SK-N-DZ (cell line): Measurements from ENCODE around the gene ITGAX.
A peak's percentile ranks its signal among the peaks of the same experiment; 100 is the strongest.

Source experiments
- DNase-seq: peaks from one replicate; pipeline ENCODE4 v3.0.0-alpha.2; 2015; ENCODE audit warnings: low spot score

The ITGAX gene

GRCh38 chr16:31373235-31373634 lies 18.3 kb downstream of the ITGAX start:
- DNase-seq, result no peak

DNA sequence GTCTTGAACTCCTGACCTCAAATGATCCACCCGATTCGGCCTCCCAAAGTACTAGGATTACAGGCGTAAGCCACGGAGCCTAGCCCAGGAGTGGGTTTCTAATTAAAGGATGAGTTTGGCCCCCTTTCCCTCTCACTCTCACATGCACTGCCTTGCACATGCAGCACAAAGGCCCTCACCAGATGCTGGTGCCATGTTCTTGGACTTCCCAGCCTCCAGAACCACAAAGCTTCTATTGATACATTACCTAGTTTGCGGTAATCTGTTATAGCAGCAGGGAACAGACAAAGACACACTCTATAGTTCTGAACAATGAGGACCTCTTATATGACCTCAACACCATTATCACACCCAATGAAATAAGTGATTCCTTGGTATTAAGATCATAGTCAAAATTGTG lies 20.3 kb downstream of the ITGAX start:
- DNase-seq, result no peak

GRCh38 chr16:31376705-31377104 lies 21.7 kb downstream of the ITGAX start:
- DNase-seq, result no peak

GRCh38 chr16:31377210-31377903 lies 22.4 kb downstream of the ITGAX start:
- DNase-seq, result no peak

DNA sequence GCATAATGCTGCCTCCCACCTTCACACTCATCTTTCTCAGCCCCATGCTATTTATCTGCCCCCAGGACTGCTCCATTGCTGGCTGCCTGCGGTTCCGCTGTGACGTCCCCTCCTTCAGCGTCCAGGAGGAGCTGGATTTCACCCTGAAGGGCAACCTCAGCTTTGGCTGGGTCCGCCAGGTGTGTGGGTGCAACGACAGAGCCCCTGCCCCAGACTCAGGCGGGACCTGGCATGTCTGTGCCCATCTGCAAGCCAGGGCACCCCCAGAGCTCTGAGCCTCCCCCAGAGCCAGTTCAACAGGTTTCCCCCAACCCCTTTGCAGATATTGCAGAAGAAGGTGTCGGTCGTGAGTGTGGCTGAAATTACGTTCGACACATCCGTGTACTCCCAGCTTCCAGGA lies 25.2 kb downstream of the ITGAX start:
- no peak for DNase-seq

- DNase-seq, result peak; percentile 34
Measured at GRCh38 chr16:31382485-31383161, 27.6 kb downstream of the ITGAX start.

- no peak for DNase-seq
Measured at GRCh38 chr16:31385680-31386079, 30.7 kb downstream of the ITGAX start.

DNA sequence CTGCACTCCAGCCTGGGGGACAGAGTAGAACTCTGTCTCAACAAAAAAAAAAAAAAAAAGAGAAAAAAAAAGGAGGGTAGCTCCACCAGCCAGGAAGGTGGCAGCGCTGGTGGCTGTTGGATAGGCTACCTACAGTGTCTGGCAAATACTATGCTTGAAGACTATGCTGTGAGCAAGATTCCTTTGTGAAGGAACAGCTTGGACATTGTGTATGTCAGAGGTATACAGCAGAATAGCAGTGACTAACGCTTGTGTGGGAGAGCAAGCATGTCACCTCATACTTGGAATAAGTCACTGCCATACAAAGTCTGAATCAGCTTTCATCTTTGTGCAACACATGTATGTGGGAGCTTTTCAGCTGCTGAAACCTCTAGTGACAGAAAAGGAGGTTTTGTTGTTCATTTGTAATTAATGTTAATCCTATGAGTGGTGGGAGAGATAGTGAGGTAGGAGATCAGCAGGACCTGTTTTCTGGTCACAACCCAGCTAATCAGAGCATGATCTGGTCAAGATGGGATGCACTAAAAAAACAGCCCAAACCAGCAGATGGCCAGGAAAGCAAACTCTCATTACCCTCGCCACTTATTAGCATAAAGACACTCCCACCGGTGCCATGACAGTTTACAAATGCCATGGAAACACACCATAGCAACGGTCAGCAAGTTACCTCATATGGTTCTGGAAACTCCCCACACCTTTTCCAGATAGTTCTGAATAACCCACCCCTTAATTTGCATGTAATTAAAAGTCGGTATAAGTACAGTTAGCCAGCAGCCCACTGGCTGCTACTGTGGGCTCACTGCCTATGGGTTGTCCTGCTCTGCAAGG lies 31.4 kb downstream of the ITGAX start:
- DNase-seq, result no peak

DNA sequence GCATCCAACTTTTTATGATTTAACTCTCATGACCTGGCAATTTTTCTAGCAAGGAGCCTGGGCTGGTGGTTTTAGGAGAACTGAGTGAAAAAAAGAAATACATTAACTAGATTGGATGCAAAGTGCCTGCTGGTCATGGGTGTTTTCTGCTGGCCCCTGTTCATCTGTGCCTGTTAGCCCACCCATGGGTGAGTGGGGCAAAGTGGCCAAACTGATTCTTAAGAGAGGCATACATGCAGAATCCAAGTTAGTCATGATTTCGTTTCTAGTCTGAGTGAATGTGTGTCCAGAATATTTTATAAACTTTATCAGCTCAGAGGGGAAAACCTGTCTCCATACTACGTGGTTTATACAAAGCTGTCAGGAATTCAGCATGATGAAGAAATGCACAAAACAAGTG lies 33.6 kb downstream of the ITGAX start:
- no peak for DNase-seq

GRCh38 chr16:31390504-31391041 lies 35.6 kb downstream of the ITGAX start:
- no peak for DNase-seq

- DNase-seq, result no peak
Measured at GRCh38 chr16:31393056-31393455, 38.1 kb downstream of the ITGAX start, which contains the start of gene ITGAD. ITGAD (plus strand) TSS chr16:31393335; CDS start chr16:31393361, 26 bp downstream.

DNA sequence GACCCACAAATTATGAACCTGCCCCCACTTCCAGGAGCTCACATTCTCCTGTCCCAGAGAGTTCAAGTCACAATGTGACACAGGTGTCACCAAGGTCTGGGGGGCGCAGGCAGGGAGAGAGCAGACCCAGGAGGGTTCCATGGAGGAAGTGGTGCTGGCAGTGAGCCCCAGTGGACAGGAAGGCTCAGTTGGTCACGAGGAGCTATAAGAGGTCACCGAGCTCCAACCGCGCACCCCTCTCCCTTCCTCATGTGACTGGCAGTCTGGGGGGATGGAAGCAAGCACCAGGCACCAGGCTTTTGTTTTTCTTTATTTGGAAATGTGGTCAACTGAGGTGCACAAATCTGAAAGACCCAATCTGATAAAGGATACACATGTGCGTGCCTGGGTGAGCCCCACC lies 40.7 kb downstream of the ITGAX start:
- DNase-seq, result no peak

- DNase-seq, result no peak
Measured at GRCh38 chr16:31397096-31397660, 42.2 kb downstream of the ITGAX start.

DNA sequence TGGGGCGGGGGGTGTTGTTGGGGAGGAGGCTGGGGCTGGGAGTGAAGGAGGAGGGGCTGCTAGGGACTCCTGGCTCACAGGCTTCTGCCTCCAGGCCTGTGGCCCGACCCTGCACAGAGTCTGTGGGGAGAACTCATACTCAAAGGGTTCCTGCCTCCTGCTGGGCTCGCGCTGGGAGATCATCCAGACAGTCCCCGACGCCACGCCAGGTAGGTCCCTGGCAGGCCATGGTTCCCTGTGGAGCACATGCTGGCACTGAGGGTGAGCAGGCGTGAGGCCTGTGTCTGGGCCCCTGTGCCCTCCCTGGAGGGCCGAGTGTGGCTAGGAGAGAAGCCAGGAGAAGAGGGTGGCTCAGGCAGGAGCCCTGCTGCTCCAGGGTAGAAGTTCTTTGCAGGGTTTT lies 42.7 kb downstream of the ITGAX start:
- no peak for DNase-seq

GRCh38 chr16:31400191-31400590 lies 45.2 kb downstream of the ITGAX start:
- no peak for DNase-seq

DNA sequence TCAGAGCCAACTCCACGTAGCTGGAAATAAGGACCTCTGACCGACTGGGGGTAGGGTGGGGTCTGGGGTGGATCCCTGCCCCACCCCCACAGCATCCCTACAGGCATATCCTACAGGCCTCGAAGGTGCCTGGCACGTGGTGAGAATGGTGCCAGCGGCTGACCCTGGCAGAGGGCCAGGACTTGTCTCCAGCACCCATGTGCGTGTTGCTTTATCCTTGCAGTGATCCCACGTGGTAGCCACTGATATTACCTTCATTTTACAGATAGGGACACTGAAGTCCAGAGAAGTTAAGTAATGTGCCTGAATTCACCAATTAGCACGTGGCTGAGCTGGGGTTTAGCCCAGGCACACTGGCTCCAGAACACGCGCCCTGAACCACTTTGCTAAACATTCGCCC lies 46.5 kb downstream of the ITGAX start:
- DNase-seq, result no peak

DNA sequence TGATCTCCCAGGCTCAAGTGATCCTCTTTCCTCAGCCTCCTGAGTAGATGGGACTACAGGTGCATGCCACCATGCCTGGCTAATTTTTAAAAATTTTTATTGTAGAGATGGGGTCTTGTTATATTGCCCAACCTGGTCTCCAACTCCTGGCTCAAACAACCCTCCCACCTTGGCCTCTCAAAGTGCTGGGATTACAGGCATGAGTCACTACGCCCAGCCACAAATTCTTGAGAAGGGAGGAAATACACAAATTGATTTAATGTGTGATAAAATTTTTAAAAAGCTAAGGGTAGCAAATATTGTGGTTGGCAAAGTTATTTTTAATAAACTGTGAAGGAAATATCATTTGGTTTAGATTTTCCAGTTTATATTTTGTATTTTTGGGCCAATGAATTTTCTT lies 47.7 kb downstream of the ITGAX start:
- no peak for DNase-seq

GRCh38 chr16:31403590-31404352 lies 48.8 kb downstream of the ITGAX start:
- no peak for DNase-seq

DNA sequence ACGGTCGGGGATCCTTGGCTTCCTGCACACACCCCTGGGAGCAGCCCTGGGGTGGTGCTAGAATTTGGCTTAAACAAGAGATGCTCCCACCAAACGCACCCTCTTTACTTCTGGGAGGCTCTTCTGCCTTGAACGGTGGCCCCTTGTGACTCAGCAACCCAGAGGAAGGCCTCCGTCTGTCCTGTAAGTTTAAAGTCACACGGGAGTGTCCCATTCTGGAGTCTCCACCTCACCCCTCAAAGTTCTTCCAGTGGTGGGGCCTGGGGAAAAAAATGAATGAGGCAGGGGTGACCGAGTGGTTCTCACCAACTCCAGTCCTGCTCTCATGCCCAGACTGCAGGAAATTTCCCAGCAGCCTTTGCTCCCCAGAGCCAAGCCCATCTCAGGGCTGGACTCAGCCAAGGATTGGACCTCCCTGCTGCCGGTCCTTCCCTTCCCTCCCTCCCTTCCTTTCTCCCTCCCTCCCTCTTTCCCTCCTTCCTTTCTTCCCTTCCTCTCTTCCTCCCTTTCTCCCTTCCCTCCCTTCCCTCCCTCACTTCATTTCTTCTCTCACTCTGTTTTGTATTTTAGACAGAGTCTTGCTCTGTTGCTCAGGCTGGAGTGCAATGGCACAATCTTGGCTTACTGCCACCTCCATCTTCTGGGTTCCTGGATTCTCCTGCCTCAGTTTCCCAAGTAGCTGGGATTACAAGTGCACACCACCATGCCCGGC lies 49.5 kb downstream of the ITGAX start:
- DNase-seq, result no peak

GRCh38 chr16:31407406-31407805 lies 52.4 kb downstream of the ITGAX start:
- DNase-seq, result no peak
